ENCODE data around the gene SPINK9.
A peak's percentile ranks its signal among the peaks of the same experiment; 100 is the strongest.

SPINK9 gene, protein sequence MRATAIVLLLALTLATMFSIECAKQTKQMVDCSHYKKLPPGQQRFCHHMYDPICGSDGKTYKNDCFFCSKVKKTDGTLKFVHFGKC

DNA sequence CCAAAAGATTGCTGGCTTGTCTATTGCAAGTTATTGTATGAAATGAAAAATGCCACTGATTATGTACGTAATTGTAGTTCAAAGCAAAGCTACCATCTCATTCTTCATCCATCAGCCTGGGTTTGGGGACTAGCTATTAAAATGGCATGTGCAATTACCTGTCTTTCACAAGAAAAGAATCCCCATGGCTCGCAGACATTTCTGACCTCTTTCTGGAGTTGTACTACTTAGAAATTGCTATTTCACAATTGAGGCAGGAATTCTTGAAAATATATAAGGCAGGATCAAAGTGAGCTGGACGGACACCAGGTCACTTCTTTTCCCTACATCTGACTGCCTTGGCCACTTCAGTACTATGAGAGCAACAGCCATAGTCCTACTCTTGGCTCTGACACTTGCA is at the start of gene SPINK9:
TSS of gene SPINK9 (plus strand) at position 301 of the 400 bp plus-strand sequence. CDS start at position 356, 55 bp downstream.
- DNase-seq (ENCODE audit: low read depth): no peak
- H3K4me3 ChIP-seq (ENCODE audit: low read length): no peak within 1 kb of the TSS
- TF ChIP-seq, protein P1, sequence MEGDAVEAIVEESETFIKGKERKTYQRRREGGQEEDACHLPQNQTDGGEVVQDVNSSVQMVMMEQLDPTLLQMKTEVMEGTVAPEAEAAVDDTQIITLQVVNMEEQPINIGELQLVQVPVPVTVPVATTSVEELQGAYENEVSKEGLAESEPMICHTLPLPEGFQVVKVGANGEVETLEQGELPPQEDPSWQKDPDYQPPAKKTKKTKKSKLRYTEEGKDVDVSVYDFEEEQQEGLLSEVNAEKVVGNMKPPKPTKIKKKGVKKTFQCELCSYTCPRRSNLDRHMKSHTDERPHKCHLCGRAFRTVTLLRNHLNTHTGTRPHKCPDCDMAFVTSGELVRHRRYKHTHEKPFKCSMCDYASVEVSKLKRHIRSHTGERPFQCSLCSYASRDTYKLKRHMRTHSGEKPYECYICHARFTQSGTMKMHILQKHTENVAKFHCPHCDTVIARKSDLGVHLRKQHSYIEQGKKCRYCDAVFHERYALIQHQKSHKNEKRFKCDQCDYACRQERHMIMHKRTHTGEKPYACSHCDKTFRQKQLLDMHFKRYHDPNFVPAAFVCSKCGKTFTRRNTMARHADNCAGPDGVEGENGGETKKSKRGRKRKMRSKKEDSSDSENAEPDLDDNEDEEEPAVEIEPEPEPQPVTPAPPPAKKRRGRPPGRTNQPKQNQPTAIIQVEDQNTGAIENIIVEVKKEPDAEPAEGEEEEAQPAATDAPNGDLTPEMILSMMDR (conservative IDR thresholded peaks at IDR 0.05; ENCODE audit: low read depth, low read length): no peak

DNA sequence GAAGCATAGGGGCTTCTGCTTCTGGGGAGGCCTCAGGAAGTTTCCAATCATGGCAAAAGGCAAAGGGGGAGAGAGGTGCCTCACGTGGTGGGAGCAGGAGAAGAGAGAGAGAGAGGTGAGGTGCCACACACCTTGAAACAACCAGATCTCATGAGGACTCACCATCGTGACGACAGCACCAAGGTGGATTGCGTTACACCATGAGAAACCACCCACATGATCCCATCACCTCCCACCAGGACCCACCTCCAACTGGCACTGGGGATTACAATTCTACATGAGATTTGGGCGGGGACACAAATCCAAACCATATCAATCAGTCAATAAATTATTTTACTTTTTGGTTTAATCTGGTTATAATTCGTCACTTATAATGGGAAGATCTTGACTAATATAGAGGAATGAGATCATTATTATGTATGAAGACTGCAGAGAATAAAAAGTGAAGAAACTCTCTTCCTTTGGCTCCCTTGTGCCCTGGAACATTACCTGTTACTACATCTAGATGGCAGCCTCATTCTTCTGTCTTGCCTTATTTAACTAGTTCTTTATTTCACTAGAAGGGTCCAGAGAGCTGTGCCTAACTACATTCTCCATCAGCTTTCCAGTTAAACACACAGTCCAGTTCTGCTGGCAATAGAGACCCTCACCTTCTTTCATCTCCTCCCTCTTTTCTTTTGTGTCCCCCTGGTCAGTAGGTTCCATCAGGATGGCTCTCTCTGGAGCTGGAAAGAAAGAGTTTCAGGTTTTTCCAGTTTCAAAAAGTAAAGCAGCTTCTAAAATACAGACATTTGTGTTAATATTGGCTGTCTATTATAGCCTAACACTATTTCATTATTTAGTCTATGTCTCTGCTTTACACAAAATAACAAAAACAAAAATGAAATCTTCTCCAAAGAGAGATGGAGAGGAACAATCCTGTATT is 44.8 kb upstream of the SPINK9 start:
- TF ChIP-seq, protein P1 (conservative IDR thresholded peaks at IDR 0.05; ENCODE audit: low read depth, low read length): peak; percentile 62

DNA sequence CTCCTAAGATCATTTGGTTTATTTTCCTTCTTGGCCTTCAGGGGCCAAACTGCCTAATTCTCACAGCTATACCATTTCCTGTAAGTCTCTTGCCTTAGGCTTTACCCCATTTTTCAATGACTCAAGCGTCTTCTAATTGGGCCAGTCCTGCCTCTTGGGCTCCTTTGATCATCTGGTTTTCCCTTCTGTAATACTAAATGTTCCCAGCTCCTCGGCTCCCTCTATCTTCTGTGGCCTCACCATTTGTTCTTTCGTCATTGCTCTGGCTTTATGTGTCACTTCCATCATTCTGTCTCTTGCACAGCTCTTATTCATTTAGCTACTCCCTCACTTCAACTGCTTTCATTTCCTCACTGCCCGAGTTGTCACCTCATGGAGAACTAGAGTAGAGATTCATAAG is 37.6 kb upstream of the SPINK9 start:
- TF ChIP-seq, protein P1 (conservative IDR thresholded peaks at IDR 0.05; ENCODE audit: low read depth, low read length): no peak
- no peak overlapping the region for H3K4me3 ChIP-seq (ENCODE audit: low read length)
- no peak for DNase-seq (ENCODE audit: low read depth)

More for the DNA sequence above, 44.8 kb upstream of the SPINK9 start:
- H3K4me3 ChIP-seq (ENCODE audit: low read length): no peak overlapping the region
- no peak for DNase-seq (ENCODE audit: low read depth)

DNA sequence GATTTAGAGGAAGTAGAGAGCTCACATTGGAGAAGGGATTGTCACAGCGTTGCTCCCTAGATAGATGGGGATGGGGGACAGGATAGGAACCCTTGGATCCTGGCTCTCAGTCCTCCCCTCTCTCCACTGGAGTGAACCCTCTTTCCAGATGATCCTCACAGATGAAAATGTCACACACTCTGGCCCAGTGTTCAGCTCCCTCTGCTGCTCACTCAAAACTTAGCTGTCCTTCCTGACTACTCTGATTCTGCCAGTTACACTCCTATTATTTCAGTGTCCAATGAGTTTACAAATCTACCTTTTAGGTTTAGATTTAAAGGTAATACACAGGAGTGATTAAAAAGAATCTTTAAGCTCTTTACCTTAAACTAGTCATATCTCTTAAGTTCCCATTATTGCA is 28.9 kb upstream of the SPINK9 start:
- H3K4me3 ChIP-seq (ENCODE audit: low read length): no peak overlapping the region
- no peak for DNase-seq (ENCODE audit: low read depth)
- TF ChIP-seq, protein P1 (conservative IDR thresholded peaks at IDR 0.05; ENCODE audit: low read depth, low read length): no peak

DNA sequence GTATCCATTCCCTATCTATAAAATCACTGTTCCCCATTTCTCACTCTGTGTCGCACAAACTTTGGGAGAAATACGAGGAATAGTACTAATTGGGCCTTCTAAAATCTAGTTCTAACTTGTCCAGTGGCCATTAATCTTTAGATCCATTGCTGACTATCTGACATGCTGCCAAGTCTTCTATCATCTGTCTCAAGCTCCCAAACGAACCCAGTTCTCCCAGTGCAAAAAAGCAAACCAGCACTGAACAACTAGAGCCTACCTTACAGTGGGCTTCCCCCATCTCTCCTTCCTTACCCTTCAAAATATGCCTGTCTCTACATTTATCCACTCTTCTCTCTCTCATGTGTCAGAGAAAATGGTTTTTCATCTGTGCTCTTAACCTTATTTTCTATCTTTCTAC is 26.3 kb upstream of the SPINK9 start:
- TF ChIP-seq, protein P1 (conservative IDR thresholded peaks at IDR 0.05; ENCODE audit: low read depth, low read length): no peak
- no peak overlapping the region for H3K4me3 ChIP-seq (ENCODE audit: low read length)
- DNase-seq (ENCODE audit: low read depth): no peak

DNA sequence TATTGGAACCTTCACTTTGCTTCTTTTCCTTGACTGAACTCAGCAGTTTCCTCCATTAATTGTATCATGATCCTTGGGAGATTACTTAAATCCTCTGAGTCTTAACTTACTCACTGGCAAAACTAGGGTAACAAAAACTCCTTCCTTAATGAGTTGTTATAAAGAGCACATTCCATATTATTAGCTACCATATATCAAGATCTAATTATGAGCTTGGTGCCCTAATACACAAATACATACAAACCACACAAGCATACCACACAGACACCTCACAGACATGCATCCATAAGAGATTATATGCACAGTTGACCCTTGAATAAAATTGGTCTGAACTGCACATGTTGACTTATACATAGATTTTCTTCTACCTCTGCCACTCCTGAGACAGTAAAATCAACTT is 25.6 kb upstream of the SPINK9 start:
- peak; percentile 70 for DNase-seq (ENCODE audit: low read depth)
- TF ChIP-seq, protein P1 (conservative IDR thresholded peaks at IDR 0.05; ENCODE audit: low read depth, low read length): no peak

DNA sequence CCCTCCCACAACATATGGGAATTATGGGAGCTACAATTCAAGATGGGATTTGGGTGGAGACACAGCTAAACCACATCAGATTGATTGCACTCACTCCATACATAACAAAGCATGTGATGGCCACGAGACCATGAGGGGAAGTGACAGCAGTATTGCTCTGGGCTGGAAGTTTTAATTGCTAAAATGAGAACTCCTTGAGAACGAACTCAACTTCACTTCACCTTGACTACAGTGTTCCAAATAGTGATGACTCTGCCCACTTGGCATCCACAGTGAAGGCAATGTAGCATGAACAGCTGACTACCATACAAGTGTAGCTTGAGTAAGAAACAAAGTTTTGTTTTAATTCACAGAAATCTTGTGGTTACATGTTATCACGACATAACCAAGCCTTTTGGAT is 23.9 kb upstream of the SPINK9 start:
- DNase-seq (ENCODE audit: low read depth): peak; percentile 30
- no peak overlapping the region for H3K4me3 ChIP-seq (ENCODE audit: low read length)
- TF ChIP-seq, protein P1 (conservative IDR thresholded peaks at IDR 0.05; ENCODE audit: low read depth, low read length): no peak

More for the DNA sequence above, 25.6 kb upstream of the SPINK9 start:
- H3K4me3 ChIP-seq (ENCODE audit: low read length): no peak overlapping the region
